ENCODE data around the gene MTFP1. TPM values are rescaled to one million over a fixed set of nuclear protein-coding genes. Genes with fewer than 3 reads are reported as not detected.
A peak's percentile ranks its signal among the peaks of the same experiment; 100 is the strongest.

Gene MTFP1
- total and polyA plus RNA-seq, 5 donors, result 15.5 to 38.9 (median 21.1) TPM

- 80% methylated on average over 1 of the region's 1 CpG for WGBS
- intact Hi-C loops (cut with DNase I), result no loop called here
- no peaks in the 10 kb centered on the region for H3K27me3 ChIP-seq (ENCODE audit: control insufficient read depth, insufficient read depth)
- no peak overlapping the region for H3K4me3 ChIP-seq (ENCODE audit: low read length)
- ATAC-seq (no peak), DNase-seq (no peak)
- no peaks in the 10 kb centered on the region for H3K9me3 ChIP-seq (ENCODE audit: control insufficient read depth, low read length)
- no peak overlapping the region for H3K27ac ChIP-seq (ENCODE audit: low read length)
- H3K4me1 ChIP-seq (ENCODE audit: control insufficient read depth, insufficient read depth, low read length), result peaks cover 3% of the 10 kb centered on the region
Observed at GRCh38 chr22:30427871-30428270, 2.3 kb downstream of the MTFP1 start.

GRCh38 chr22:30429887-30430286, 4.3 kb downstream of the MTFP1 start:
- no peak overlapping the region for H3K4me3 ChIP-seq (ENCODE audit: low read length)
- peaks cover 2% of the 10 kb centered on the region for H3K4me1 ChIP-seq (ENCODE audit: control insufficient read depth, insufficient read depth, low read length)
- ATAC-seq (no peak), DNase-seq (no peak)
- H3K27me3 ChIP-seq (ENCODE audit: control insufficient read depth, insufficient read depth), result no peaks in the 10 kb centered on the region
- H3K27ac ChIP-seq (ENCODE audit: low read length), result no peak overlapping the region
- WGBS, result 54% methylated on average over 4 of the region's 4 CpGs
- H3K9me3 ChIP-seq (ENCODE audit: control insufficient read depth, low read length), result no peaks in the 10 kb centered on the region
- intact Hi-C loops (cut with DNase I), result no loop called here

- intact Hi-C loops (cut with DNase I), result no loop called here
- DNase-seq (no peak), ATAC-seq (no peak)
- Histone ChIP-seq H3K27ac (ENCODE audit: low read length) (no peak overlapping the region), H3K9me3 (ENCODE audit: control insufficient read depth, low read length) (no peaks in the 10 kb centered on the region), H3K4me3 (ENCODE audit: low read length) (no peak overlapping the region), H3K27me3 (ENCODE audit: control insufficient read depth, insufficient read depth) (no peaks in the 10 kb centered on the region), H3K4me1 (ENCODE audit: control insufficient read depth, insufficient read depth, low read length) (no peaks in the 10 kb centered on the region)
- 77% methylated on average over 4 of the region's 4 CpGs for WGBS
Observed at GRCh38 chr22:30430933-30431332, 5.4 kb downstream of the MTFP1 start.

- H3K27ac ChIP-seq (ENCODE audit: low read length), result no peak overlapping the region
- H3K4me3 ChIP-seq (ENCODE audit: low read length), result no peak overlapping the region
- ATAC-seq (no peak), DNase-seq (no peak)
- no peaks in the 10 kb centered on the region for H3K27me3 ChIP-seq (ENCODE audit: control insufficient read depth, insufficient read depth)
- intact Hi-C loops (cut with DNase I), result no loop called here
- WGBS, result 93% methylated on average over 4 of the region's 4 CpGs
- no peaks in the 10 kb centered on the region for H3K4me1 ChIP-seq (ENCODE audit: control insufficient read depth, insufficient read depth, low read length)
- H3K9me3 ChIP-seq (ENCODE audit: control insufficient read depth, low read length), result no peaks in the 10 kb centered on the region
Observed at GRCh38 chr22:30432096-30432495, 6.5 kb downstream of the MTFP1 start.

GRCh38 chr22:30432520-30432919, 7.0 kb downstream of the MTFP1 start:
- 66% methylated on average over 2 of the region's 2 CpGs for WGBS
- Histone ChIP-seq H3K27ac (ENCODE audit: low read length) (no peak overlapping the region), H3K4me1 (ENCODE audit: control insufficient read depth, insufficient read depth, low read length) (no peaks in the 10 kb centered on the region), H3K9me3 (ENCODE audit: control insufficient read depth, low read length) (no peaks in the 10 kb centered on the region), H3K4me3 (ENCODE audit: low read length) (no peak overlapping the region), H3K27me3 (ENCODE audit: control insufficient read depth, insufficient read depth) (no peaks in the 10 kb centered on the region)
- ATAC-seq, result no peak
- intact Hi-C loops (cut with DNase I), result no loop called here
- no peak for DNase-seq

GRCh38 chr22:30433227-30433626, 7.7 kb downstream of the MTFP1 start:
- intact Hi-C loops (cut with DNase I), result no loop called here
- 93% methylated on average over 3 of the region's 3 CpGs for WGBS

GRCh38 chr22:30433773-30434172, 8.2 kb downstream of the MTFP1 start:
- Histone ChIP-seq H3K4me1 (ENCODE audit: control insufficient read depth, insufficient read depth, low read length) (no peaks in the 10 kb centered on the region), H3K27ac (ENCODE audit: low read length) (no peak overlapping the region), H3K9me3 (ENCODE audit: control insufficient read depth, low read length) (no peaks in the 10 kb centered on the region), H3K4me3 (ENCODE audit: low read length) (no peak overlapping the region), H3K27me3 (ENCODE audit: control insufficient read depth, insufficient read depth) (no peaks in the 10 kb centered on the region)
- ATAC-seq (no peak), DNase-seq (no peak)
- intact Hi-C loops (cut with DNase I), result no loop called here
- WGBS, result 100% methylated on average over 1 of the region's 1 CpG

More at GRCh38 chr22:30433227-30433626, 7.7 kb downstream of the MTFP1 start:
- ATAC-seq (no peak), DNase-seq (no peak)
- Histone ChIP-seq H3K4me1 (ENCODE audit: control insufficient read depth, insufficient read depth, low read length) (no peaks in the 10 kb centered on the region), H3K27ac (ENCODE audit: low read length) (no peak overlapping the region), H3K27me3 (ENCODE audit: control insufficient read depth, insufficient read depth) (no peaks in the 10 kb centered on the region), H3K9me3 (ENCODE audit: control insufficient read depth, low read length) (no peaks in the 10 kb centered on the region), H3K4me3 (ENCODE audit: low read length) (no peak overlapping the region)

- 54% methylated on average over 1 of the region's 1 CpG for WGBS
- Histone ChIP-seq H3K4me3 (ENCODE audit: low read length) (no peak overlapping the region), H3K27me3 (ENCODE audit: control insufficient read depth, insufficient read depth) (no peaks in the 10 kb centered on the region), H3K9me3 (ENCODE audit: control insufficient read depth, low read length) (no peaks in the 10 kb centered on the region), H3K4me1 (ENCODE audit: control insufficient read depth, insufficient read depth, low read length) (no peaks in the 10 kb centered on the region), H3K27ac (ENCODE audit: low read length) (no peak overlapping the region)
- DNase-seq, result no peak
- intact Hi-C loops (cut with DNase I), result no loop called here
- ATAC-seq, result no peak
Observed at GRCh38 chr22:30434843-30435242, 9.3 kb downstream of the MTFP1 start.

- H3K27me3 ChIP-seq (ENCODE audit: control insufficient read depth, insufficient read depth), result no peaks in the 10 kb centered on the region
- ATAC-seq (no peak), DNase-seq (peak in 2 of 3 donors; percentile 64 to 65)
- intact Hi-C loops (cut with DNase I), result no loop called here
- H3K4me3 ChIP-seq (ENCODE audit: low read length), result no peak overlapping the region
- H3K4me1 ChIP-seq (ENCODE audit: control insufficient read depth, insufficient read depth, low read length), result no peaks in the 10 kb centered on the region
- 67% methylated on average over 6 of the region's 6 CpGs for WGBS
- no peaks in the 10 kb centered on the region for H3K9me3 ChIP-seq (ENCODE audit: control insufficient read depth, low read length)
- peak overlapping the region; percentile 15 for H3K27ac ChIP-seq (ENCODE audit: low read length)
Observed at GRCh38 chr22:30435674-30436126, 10.1 kb downstream of the MTFP1 start.

DNA sequence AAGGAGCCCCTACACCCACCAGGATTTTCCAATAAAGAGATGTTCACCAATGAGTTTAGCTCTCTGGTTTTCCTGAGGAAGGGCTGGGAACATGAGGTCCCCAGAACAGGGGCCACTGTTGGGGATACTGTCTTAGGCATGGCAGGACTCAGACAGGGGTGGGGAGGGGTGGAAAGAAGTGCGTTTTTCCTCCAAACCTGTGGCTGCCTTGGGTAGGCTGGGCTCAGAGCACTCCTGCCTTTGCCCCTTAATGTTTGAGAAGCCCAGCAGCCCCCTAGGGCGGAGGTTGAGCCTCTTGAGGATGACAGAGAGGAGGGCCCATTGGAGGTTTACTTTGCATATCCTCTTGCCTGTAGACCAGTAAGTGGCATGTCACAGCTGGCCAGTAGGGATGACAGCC, 10.6 kb downstream of the MTFP1 start:
- WGBS, result 77% methylated on average over 2 of the region's 2 CpGs
- ATAC-seq (no peak), DNase-seq (no peak)
- H3K9me3 ChIP-seq (ENCODE audit: control insufficient read depth, low read length), result no peaks in the 10 kb centered on the region
- no peaks in the 10 kb centered on the region for H3K4me1 ChIP-seq (ENCODE audit: control insufficient read depth, insufficient read depth, low read length)
- intact Hi-C loops (cut with DNase I), result no loop called here
- H3K27ac ChIP-seq (ENCODE audit: low read length), result peak overlapping the region; percentile 15
- no peaks in the 10 kb centered on the region for H3K27me3 ChIP-seq (ENCODE audit: control insufficient read depth, insufficient read depth)
- no peak overlapping the region for H3K4me3 ChIP-seq (ENCODE audit: low read length)

GRCh38 chr22:30438559-30438958, 13.0 kb downstream of the MTFP1 start:
- WGBS, result 65% methylated on average over 3 of the region's 3 CpGs
- Histone ChIP-seq H3K4me3 (ENCODE audit: low read length) (no peak overlapping the region), H3K4me1 (ENCODE audit: control insufficient read depth, insufficient read depth, low read length) (no peaks in the 10 kb centered on the region), H3K27ac (ENCODE audit: low read length) (no peak overlapping the region), H3K9me3 (ENCODE audit: control insufficient read depth, low read length) (no peaks in the 10 kb centered on the region), H3K27me3 (ENCODE audit: control insufficient read depth, insufficient read depth) (no peaks in the 10 kb centered on the region)
- DNase-seq, result no peak
- intact Hi-C loops (cut with DNase I), result no loop called here
- ATAC-seq, result no peak

- Histone ChIP-seq H3K4me3 (ENCODE audit: low read length) (no peak overlapping the region), H3K27me3 (ENCODE audit: control insufficient read depth, insufficient read depth) (no peaks in the 10 kb centered on the region), H3K9me3 (ENCODE audit: control insufficient read depth, low read length) (no peaks in the 10 kb centered on the region), H3K27ac (ENCODE audit: low read length) (no peak overlapping the region), H3K4me1 (ENCODE audit: control insufficient read depth, insufficient read depth, low read length) (no peaks in the 10 kb centered on the region)
- 89% methylated on average over 4 of the region's 4 CpGs for WGBS
- intact Hi-C loops (cut with DNase I), result no loop called here
- DNase-seq, result no peak
- ATAC-seq, result no peak
Observed at GRCh38 chr22:30439226-30439625, 13.7 kb downstream of the MTFP1 start.

All from right cardiac atrium (tissue), 5 donors.